ENCODE results near the gene OR52N5.

GRCh38 chr11:5791165-5791564, 8.0 kb upstream of the OR52N5 start, which contains the start of gene OR52N1:
- TF ChIP-seq CTCF (conservative IDR thresholded peaks at IDR 0.05; ENCODE audit: low read depth in 2 of 2) = no peak
- no peak for TF ChIP-seq POLR2AphosphoS5 (IDR thresholded peaks at IDR 0.05; ENCODE audit: low read depth)
- no peak for TF ChIP-seq EZH2 (IDR thresholded peaks at IDR 0.05; ENCODE audit: low read depth, unreplicated experiment)
